KMS-11 (cell line): ENCODE data around the gene TTC31.

Experiments used
- H2AFZ ChIP-seq: fragments of 200-600 bp; sonication (generic); 2 replicates; pipeline ENCODE4 v1.6.1; 2016; ENCODE audit warnings: antibody characterized with exemption, mixed run types, low read depth
- H3K27ac ChIP-seq: fragments of 200-600 bp; sonication (generic); 2 replicates; pipeline ENCODE4 v1.6.1; 2016; ENCODE audit warnings: mild to moderate bottlenecking, mixed run types
- H3K27me3 ChIP-seq: fragments of 200-600 bp; sonication (generic); 2 replicates; pipeline ENCODE4 v1.6.1; 2017; ENCODE audit warnings: mild to moderate bottlenecking, low read depth, mixed run types, moderate library complexity; ENCODE audit not compliant: insufficient read depth
- H3K36me3 ChIP-seq: fragments of 200-600 bp; sonication (generic); 2 replicates; pipeline ENCODE4 v1.6.1; 2017; ENCODE audit warnings: mild to moderate bottlenecking, mixed run types; ENCODE audit not compliant: insufficient read depth
- H3K4me1 ChIP-seq: fragments of 200-600 bp; sonication (generic); 2 replicates; pipeline ENCODE4 v1.6.1; 2016; ENCODE audit warnings: mild to moderate bottlenecking, low read depth, mixed run types; ENCODE audit not compliant: poor library complexity, severe bottlenecking
- H3K4me2 ChIP-seq: fragments of 200-600 bp; sonication (generic); 2 replicates; pipeline ENCODE4 v1.7.0; 2016; ENCODE audit warnings: mild to moderate bottlenecking, mixed run types
- H3K4me3 ChIP-seq: fragments of 200-600 bp; sonication (generic); IDR thresholded peaks from 2 replicates; pipeline ENCODE4 v1.6.1; 2017; ENCODE audit warnings: low read depth, low read length, mixed read lengths; ENCODE audit not compliant: insufficient read depth
- H3K79me2 ChIP-seq: fragments of 200-600 bp; sonication (generic); 2 replicates; pipeline ENCODE4 v1.6.1; 2016; ENCODE audit warnings: low read depth, mixed run types; ENCODE audit not compliant: insufficient read depth
- H3K9ac ChIP-seq: fragments of 200-600 bp; sonication (generic); 2 replicates; pipeline ENCODE4 v1.6.1; 2016; ENCODE audit warnings: mild to moderate bottlenecking, mixed run types
- H4K20me1 ChIP-seq: fragments of 200-600 bp; sonication (generic); 2 replicates; pipeline ENCODE4 v1.6.1; 2016; ENCODE audit warnings: mild to moderate bottlenecking, mixed run types; ENCODE audit not compliant: insufficient read depth
- CTCF ChIP-seq: fragments of 200-600 bp; sonication (generic); conservative IDR thresholded peaks from 2 replicates; pipeline ENCODE4 v1.6.1; 2017; ENCODE audit warnings: low read depth, mild to moderate bottlenecking, antibody characterized with exemption, low read length, moderate library complexity, mixed read lengths

Gene TTC31

GRCh38 chr2:74526649-74527230 lies 43.9 kb downstream of the TTC31 start:
- Histone ChIP-seq H3K4me2 (no peak overlapping the region), H3K36me3 (peaks cover 4% of the 10 kb centered on the region; the same call in 1 of the 2 replicates), H3K4me1 (peaks cover 19% of the 10 kb centered on the region)

GRCh38 chr2:74527741-74528140 lies 44.9 kb downstream of the TTC31 start:
- peak overlapping the region; percentile 100; the same call in 1 of the 2 replicates for H3K4me2 ChIP-seq
- H3K27me3 ChIP-seq, result no peaks in the 10 kb centered on the region
- TF ChIP-seq CTCF, result no peak
- H3K36me3 ChIP-seq, result peaks cover 4% of the 10 kb centered on the region; the same call in 1 of the 2 replicates
- H3K4me1 ChIP-seq, result peaks cover 22% of the 10 kb centered on the region
- H3K79me2 ChIP-seq, result peaks cover 30% of the 10 kb centered on the region
- no peak overlapping the region for H3K27ac ChIP-seq
- no peak overlapping the region for H2AFZ ChIP-seq
- no peaks in the 10 kb centered on the region for H4K20me1 ChIP-seq
- H3K4me3 ChIP-seq, result no peak overlapping the region
- no peak overlapping the region for H3K9ac ChIP-seq

More at GRCh38 chr2:74526649-74527230, 43.9 kb downstream of the TTC31 start:
- no peak overlapping the region for H3K27ac ChIP-seq
- no peak overlapping the region for H2AFZ ChIP-seq
- no peak for TF ChIP-seq CTCF
- peaks cover 3% of the 10 kb centered on the region; the same call in 1 of the 2 replicates for H3K27me3 ChIP-seq
- H3K79me2 ChIP-seq, result peaks cover 30% of the 10 kb centered on the region
- H3K9ac ChIP-seq, result no peak overlapping the region
- no peak overlapping the region for H3K4me3 ChIP-seq
- no peaks in the 10 kb centered on the region for H4K20me1 ChIP-seq

GRCh38 chr2:74528600-74529356 lies 45.9 kb downstream of the TTC31 start:
- peaks cover 4% of the 10 kb centered on the region; the same call in 1 of the 2 replicates for H3K36me3 ChIP-seq
- TF ChIP-seq CTCF, result no peak
- peak overlapping the region; percentile 72 for H2AFZ ChIP-seq
- no peaks in the 10 kb centered on the region for H3K27me3 ChIP-seq
- H3K27ac ChIP-seq, result peak overlapping the region; percentile 71
- no peaks in the 10 kb centered on the region for H4K20me1 ChIP-seq
- no peak overlapping the region for H3K4me3 ChIP-seq
- peak overlapping the region; percentile 91 for H3K9ac ChIP-seq
- H3K4me1 ChIP-seq, result peaks cover 22% of the 10 kb centered on the region
- peak overlapping the region; percentile 100 for H3K4me2 ChIP-seq
- peaks cover 30% of the 10 kb centered on the region for H3K79me2 ChIP-seq

GRCh38 chr2:74529357-74530238 lies 46.7 kb downstream of the TTC31 start, which contains the start of the genes AUP1 and HTRA2:
TSS of gene AUP1 (minus strand) at chr2:74529706. CDS start at chr2:74529629, 77 bp downstream.
TSS of gene HTRA2 (plus strand) at chr2:74529933. CDS start at chr2:74530007, 74 bp downstream.
- Histone ChIP-seq H3K27me3 (no peaks in the 10 kb centered on the region), H4K20me1 (no peaks in the 10 kb centered on the region), H3K27ac (peak within 1 kb of the TSS; percentile 71), H3K4me2 (peak within 1 kb of the TSS; percentile 100), H3K36me3 (peaks cover 4% of the 10 kb centered on the region; the same call in 1 of the 2 replicates), H3K9ac (peak within 1 kb of the TSS; percentile 91), H3K4me3 (peak within 1 kb of the TSS; percentile 72), H3K4me1 (peaks cover 22% of the 10 kb centered on the region), H3K79me2 (peaks cover 30% of the 10 kb centered on the region), H2AFZ (peak within 1 kb of the TSS; percentile 72)
- no peak for TF ChIP-seq CTCF
